Stimulated activated CD8-positive, alpha-beta memory T cell treated with anti-CD3 and anti-CD28 coated beads, Interleukin-4, amount 100 ng/mL, for 24 hours (primary cell): ENCODE results near the gene CNNM3.

Experiments used
- DNase-seq: peaks from one replicate; pipeline ENCODE4 v3.0.0-alpha.2; 2020; ENCODE audit warnings: low read depth

Gene CNNM3

GRCh38 chr2:96864343-96865091 is 48.4 kb downstream of the CNNM3 start:
- DNase-seq: no peak

DNA sequence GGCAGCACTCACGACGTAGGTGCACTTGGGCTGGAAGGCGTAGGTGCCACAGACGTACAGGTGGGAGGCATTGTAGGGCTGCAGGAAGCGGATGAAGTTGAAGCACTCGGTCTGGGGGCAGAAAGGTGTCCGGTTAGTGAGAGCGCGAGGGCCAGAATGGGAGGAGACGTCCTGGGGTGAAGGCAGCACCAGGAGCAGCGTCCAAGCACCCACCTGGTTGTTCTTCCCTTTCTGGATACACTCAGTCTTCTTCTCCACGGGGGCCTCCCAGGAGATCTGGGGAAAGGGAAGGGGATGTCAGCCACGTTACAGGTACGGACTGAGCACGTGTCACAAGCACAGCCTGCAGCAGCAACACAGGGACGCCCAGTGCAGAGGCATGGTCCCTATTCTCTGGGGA is 49.6 kb downstream of the CNNM3 start:
- DNase-seq: no peak

GRCh38 chr2:96866149-96866548 is 50.1 kb downstream of the CNNM3 start:
- no peak for DNase-seq

DNA sequence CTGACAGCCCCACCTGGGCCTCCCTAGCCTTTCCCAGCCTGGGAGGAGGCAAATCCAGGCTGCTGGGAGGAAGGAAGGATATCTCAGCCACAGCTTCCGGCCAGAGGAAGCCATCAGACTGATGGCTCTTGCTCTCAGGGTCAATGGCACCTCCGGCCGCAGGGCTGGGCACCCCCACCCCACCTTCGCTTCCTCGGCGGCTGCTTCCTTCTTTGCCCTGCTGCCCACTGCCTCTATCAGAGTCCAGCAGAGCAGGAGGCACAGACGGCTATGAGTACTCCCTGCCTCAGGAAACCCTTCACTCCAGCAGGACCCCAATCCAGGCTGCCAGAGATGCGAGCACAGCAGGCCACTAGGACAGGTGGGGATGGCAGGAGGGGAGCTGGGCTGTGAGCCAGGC is 50.5 kb downstream of the CNNM3 start:
- DNase-seq: no peak

GRCh38 chr2:96866986-96867755 is 51.1 kb downstream of the CNNM3 start:
- no peak for DNase-seq

DNA sequence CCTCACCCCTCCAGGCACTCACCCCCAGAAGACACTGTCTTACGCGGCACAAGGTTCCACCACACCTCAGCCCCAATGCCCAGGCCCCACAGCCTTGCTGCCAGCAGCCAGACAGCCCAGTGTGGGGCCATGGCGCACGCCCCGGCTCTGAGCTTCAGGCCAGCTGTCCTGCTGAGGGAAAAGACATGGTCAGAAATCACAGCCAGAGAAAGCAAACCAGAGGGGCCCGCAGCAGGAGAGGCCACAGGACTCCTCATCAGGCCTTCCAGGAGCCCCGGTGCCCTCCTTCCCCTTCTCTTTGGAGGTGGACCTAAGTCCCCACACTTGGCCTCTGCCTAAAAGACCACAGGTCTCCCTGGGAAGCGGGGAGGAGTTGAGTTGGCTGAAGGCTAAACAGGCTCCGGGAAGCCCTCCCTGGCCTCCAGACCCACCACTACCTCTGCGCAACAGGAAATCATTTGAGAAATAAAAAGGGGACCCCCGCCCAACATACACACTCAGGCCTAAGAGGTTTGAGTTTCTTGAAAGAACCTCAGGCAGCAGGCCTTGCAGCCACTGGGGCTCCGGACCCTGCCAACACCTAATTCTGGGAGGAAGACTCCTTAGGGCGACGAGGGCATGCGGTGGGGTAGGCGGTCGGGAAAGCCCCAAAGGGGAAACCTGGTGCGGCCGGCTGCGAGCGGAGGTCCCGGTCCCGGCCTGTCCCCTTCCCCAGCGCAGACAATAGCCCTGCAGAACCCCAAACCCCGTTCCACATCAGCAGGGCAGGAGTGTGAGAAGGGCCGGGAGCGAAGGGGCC is 51.9 kb downstream of the CNNM3 start:
- no peak for DNase-seq

DNA sequence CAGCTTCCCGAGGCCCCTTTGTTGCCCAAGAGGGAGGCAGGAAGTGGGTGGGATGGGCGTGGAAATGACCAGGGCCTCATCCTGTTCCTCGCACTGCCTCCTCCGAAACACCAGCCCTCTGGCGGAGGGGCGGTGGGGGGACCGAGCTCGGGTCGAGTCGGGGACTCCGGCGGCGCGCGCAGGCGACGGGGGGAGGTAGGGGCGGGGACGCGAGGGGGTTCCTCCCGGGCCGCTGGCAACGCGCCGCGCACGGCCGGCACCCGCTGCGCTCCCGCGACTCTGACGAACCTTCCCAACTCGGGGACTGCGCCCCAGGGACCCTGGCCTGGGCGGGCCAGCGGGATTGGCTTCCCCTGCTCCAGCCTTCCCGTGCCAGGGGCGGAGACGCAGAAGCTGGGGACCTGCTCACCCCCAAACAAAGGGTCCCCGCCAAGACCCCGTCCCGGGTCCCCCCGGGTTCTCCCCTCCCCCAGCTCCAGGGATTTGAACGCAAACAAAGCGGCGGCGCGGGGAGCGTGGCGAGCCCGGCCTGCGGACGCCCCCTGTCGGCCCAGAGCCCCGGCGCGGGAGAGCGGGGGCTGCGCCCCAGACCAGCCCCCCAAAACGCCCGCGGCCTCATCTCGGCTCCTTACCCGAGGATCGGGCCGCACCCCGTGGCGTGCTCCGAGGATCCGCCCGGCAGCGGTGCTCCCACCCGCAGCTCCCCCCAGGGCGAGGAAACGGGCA is 52.6 kb downstream of the CNNM3 start:
- peak; percentile 51 for DNase-seq

DNA sequence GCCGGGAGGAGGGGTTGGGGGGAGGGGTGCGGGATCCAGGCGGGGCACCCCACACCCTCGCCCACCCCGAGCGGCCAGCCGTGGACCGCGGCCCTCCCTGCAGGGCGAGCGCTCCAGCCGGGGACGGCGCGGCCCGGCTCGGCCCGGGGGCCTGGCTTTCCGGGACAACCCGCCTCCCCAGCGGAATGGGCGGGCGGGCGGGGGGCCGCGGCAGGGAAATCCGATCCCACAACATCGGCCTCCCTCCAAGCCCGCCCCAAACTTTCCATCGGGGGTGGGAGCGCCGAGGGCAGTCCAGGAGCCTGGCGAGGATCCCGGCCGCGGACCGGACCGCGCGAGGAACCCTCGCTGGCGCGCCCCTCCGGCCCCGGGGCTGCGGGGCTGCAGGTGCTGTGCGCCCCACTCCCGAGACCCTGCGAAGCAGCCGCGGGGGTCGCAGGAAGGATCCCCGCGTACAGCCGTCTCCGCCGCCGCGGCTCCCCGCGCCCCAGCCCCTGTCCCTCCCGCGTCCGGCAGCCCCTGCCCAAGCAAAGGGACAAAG is 53.3 kb downstream of the CNNM3 start:
- DNase-seq: no peak

- DNase-seq: peak; percentile 39
These were observed 54.0 kb downstream of the CNNM3 start, which contains the start of gene SEMA4C for GRCh38 chr2:96869822-96870625. TSS of gene SEMA4C (minus strand) at chr2:96870080. CDS start at chr2:96867886, 2,194 bp downstream.

DNA sequence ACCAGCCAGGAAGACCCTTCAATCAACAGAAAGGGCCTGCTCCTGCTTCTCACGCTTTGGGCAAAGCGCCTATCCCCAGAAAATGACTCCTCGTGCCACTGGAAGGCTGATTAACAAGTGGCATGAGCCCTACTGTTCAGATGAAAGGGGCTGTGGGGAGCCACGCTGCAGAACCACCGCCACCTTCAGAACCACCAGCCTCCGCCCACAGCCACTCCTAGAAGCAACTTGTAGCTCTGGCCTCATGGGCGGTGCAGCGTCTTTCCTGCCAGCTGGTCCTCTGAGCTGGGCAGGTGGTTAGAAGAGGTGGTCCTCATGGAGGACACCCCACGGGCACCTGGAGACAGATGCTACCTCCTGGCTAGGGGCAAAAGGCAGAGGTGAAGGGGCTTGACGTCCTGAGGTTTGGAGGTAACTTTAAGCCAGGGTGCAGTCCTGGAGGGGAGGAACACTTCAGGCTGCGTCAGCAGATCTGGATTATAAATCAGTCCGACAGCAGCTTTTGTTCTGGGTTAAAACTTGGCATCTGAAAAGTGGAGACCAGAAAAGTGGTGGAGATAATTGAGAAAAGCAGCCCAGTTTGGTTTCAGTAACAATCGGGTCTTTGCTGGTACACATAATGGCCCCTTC is 54.7 kb downstream of the CNNM3 start:
- DNase-seq: peak; percentile 43

DNA sequence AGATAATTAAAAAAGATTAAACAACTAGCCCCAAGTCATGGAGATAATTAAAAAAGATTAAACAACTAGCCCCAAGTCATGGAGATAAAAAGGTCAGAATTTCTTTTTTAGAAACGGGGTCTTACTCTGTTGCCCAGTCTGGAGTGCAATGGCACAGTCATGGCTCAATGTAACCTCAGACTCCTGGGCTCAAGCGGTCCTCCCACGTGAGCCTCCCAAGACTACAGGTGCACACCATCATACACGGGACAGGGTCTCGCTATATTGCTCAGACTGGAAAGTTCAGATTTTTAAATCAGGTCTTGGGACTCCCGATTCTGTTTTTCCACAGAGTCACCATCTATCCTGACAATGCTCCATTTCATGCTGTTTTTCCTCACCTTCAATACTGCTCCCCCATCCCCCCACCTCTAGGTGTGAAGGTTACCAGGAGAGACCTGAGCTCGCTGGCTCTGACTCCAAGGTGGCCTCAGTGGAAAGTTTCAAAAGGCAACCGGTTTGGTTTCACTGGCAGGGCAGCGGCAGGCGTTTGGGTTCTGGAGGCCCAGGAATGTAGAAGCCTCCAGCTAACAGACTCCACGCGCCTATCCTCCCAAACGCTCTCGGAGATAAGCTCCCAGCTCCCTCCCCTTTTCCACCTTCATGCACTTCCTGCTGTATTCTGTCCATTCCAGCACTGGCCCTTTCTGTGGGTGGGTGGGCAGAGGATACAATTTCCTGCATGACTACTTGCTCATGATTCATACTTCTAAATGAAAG is 56.7 kb downstream of the CNNM3 start:
- no peak for DNase-seq

- no peak for DNase-seq
These were observed 57.6 kb downstream of the CNNM3 start for GRCh38 chr2:96873651-96874096.

GRCh38 chr2:96874198-96874831 is 58.2 kb downstream of the CNNM3 start:
- DNase-seq: no peak

DNA sequence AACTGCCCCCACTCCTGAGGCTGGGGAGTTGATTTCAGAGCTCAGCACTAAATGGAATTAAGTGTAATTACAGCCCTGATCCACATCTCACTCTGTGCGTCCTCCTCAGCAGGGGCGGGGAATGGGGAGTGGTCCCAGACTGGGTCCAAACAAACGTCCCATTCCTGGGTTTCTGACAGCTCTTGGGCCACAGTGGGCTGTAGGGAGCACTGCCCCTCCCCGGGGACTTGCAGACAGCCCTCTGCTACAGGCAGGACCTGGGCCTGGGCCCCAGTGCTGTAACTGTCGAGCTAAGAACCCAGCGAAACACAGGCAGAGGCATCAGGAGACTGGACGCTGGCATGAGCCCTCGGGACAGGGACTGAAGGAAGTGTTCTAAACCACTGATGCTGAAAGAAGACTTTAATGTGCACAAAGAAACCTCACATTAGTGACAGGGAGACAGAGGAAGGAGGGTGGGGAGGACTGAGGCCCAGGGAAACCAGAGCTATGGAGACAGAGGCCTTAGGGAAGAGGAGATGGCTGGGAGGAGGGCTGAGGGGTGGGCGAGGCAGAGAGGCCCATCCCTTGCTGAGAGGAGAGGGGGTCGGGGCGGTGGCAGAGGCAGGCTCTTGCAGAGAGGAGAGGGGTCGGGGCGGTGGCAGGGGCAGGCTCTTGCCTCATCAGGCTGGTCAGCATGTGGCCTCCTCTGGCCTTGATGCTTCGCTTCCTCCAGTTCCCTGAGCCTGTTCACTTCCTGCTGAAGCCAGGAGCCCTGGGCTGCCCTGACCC is 59.6 kb downstream of the CNNM3 start:
- no peak for DNase-seq

DNA sequence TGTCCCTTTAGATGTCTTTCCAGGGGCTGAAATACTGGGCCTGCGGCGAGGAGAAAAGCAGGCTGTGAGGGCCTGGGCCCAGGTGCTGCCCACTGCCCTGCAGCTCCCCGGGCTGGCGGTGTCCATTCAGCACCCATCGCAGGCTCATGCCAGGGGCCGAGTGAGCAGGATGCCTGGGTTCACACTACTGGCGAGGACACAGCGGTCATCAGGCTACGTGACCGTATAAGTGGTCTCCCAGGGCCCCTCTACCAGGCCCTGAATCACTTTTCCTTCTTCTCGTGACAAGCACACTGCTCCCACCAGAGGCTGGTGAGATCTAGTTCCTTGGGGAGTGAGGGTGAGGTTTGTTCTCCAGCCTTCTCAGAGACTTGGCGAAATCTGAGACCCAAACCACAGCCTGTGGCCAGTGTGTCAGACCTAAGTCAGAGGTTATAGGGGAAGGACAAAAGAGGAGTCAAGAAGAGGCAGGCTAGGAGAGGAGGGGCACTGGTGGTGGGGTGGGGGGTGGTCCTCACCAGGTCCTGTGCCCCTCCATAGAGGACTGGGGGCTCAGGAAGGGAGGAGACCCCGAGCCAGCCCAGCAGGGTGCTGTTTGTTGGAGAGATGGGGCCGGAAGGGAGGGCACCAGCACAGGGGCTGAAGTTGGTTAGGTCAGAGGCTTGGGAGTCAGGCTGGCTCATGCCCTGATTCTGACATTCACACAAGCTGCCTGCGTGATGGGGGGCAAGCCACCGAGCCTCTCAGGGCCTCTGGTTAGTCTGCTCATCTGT is 60.4 kb downstream of the CNNM3 start:
- DNase-seq: no peak

DNA sequence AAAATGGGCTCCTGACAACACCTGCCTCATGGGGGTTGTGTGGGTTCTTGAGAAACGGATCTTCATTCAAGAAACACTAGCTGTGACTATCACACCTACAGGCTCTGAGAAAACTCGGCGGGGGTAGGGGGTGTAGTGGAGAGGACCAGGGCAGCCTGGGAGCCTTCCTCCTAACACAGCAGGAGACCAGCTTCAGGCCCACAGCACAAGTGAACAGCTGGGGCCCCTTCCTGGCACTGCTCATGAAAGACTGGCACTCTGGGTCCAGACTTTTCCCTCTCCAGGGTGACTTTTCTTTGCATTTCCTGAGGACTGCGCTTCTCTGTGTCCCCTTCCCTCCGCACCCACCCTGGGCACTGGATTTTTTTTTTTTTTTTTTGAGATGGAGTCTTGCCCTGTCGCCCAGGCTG is 61.0 kb downstream of the CNNM3 start:
- DNase-seq: no peak

DNA sequence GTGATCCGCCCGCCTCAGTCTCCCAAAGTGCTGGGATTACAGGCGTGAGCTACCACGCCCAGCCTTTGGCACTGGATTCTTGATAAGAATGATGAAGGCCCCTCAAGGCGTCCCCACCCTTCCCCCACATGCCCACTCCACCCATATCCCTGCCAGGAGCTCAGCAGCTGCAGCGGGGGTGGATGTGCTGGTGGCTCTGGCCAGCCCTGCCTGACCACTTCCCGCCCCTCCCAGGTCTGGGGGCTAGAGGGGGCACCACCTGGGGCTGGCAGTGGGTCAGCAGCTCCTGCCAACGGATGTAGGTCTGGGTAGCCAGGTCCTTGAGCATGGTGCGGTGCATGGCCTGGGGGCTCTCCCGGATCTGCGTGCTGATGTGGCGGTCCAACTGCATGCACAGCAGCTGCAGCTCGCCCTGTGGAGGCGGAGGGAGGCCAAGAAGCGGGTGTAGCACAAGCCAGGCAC is 61.6 kb downstream of the CNNM3 start:
- no peak for DNase-seq
